Heart left ventricle (tissue), 16 donors: Measurements from ENCODE around the gene MMP7. TPM values are rescaled to one million over a fixed set of nuclear protein-coding genes. Genes with fewer than 3 reads are reported as not detected.

Source experiments
- ATAC-seq, 4 donors: fragments of 200-7000 bp; cut with Tn5 transposase; one replicate each; pipeline ENCODE4 v1.9.1; 2020 to 2022; ENCODE audit warnings: moderate library complexity in 4 of 4, mild to moderate bottlenecking in 3 of 4, moderate number of reproducible peaks in 1 of 4
- DNase-seq, 5 donors: peaks; one replicate each; pipeline ENCODE4 v3.0.0-alpha.2; 2020
- H3K27ac ChIP-seq, 12 donors: fragments of 200-600 bp; sonication (generic) in 4 of 12; one replicate each; pipeline versions ENCODE4 v1.5.0 to v1.8.0; 2016 to 2022; ENCODE audit warnings: mild to moderate bottlenecking in 2 of 12
- H3K27me3 ChIP-seq, 9 donors: fragments of 200-600 bp; sonication (generic) in 2 of 9; one replicate each; pipeline versions ENCODE4 v1.5.1 to v1.8.0; 2016 to 2022; ENCODE audit warnings: mild to moderate bottlenecking in 3 of 9
- H3K36me3 ChIP-seq, 9 donors: fragments of 200-600 bp; sonication (generic) in 2 of 9; one replicate each; pipeline versions ENCODE4 v1.5.0 to v1.8.0; 2018 to 2022; ENCODE audit warnings: mild to moderate bottlenecking in 2 of 9
- H3K4me1 ChIP-seq, 12 donors: fragments of 200-600 bp; sonication (generic) in 4 of 12; one replicate each; pipeline versions ENCODE4 v1.5.0 to v1.8.0; 2016 to 2022; ENCODE audit warnings: mild to moderate bottlenecking in 3 of 12
- H3K4me3 ChIP-seq, 12 donors: fragments of 200-600 bp; sonication (generic) in 4 of 12; one replicate each; pipeline versions ENCODE4 v1.5.0 to v1.8.0; 2017 to 2022; ENCODE audit warnings: mild to moderate bottlenecking in 9 of 12, moderate library complexity in 4 of 12
- H3K9me3 ChIP-seq, 12 donors: fragments of 200-600 bp; sonication (generic) in 4 of 12; one replicate each; pipeline versions ENCODE4 v1.5.0 to v1.8.0; 2016 to 2022; ENCODE audit warnings: mild to moderate bottlenecking in 1 of 12
- CTCF ChIP-seq, 12 donors: fragments of 200-600 bp; sonication (generic) in 4 of 12; IDR thresholded peaks; one replicate each; pipeline versions ENCODE4 v1.5.0 to v1.8.0; 2018 to 2022; ENCODE audit warnings: antibody characterized with exemption in 12 of 12, mild to moderate bottlenecking in 5 of 12
- POLR2A ChIP-seq, 2 donors: fragments of 450-650 bp; IDR thresholded peaks; one replicate each; pipeline ENCODE4 v1.6.1; 2017; ENCODE audit warnings: antibody characterized with exemption in 2 of 2, mild to moderate bottlenecking in 2 of 2, moderate library complexity in 2 of 2
- WGBS, 4 donors: extraction: QIAGEN DNeasy Blood & Tissue Kit in 2 of 4; methylation state at CpG; one replicate each; pipeline versions ENCODE4 v1.1.5 to v1.1.7; 2013 to 2018; 5-methylcytosine and 5-hydroxymethylcytosine counted together
- intact Hi-C, 10 donors: fragments of 100-400 bp; cut with DNase I; formaldehyde crosslinking; loops; one replicate each; pipeline versions ENCODE4 v1.11.1 to v1.14.2; 2022
- polyA plus RNA-seq, 2 donors: library from polyadenylated mRNA; stranded (reverse); fragments of 200-250 nt; gene quantifications; one replicate each; pipeline ENCODE4 v1.2.3, GENCODE V29; 2013
- total RNA-seq, 9 donors: library from RNA; depleted of rRNA in 2 of 9; stranded (reverse); fragments of >200 nt in 2 of 9; fragmentation: NEBNext Ultra II Directional in 3 of 9; extraction: Animal tissue kit (Norgen Biotek cat#: 25700) in 3 of 9; gene quantifications; one replicate each; pipeline versions ENCODE4 v1.1.0 to v1.2.4, GENCODE V29; 2016 to 2023
- donor health status: ischemic (EF 13 %, LVEDD 7.1; RV severe dilation, severe dysfunction).
- donor health status: healthy with polysubstance abuse.
- donor health status: DM: no; HTN: yes; CAD: no.
- donor health status: DM: no; HTN: no; CAD: no.
- donor health status: ischemic (EF 25% LVEDD 6.9; RV normal size, moderate dysfunction).
- donor health status: ischemic (EF 25% LVEDD 5.7; RV mildly dilated, moderate dysfunction).
- donor health status: healthy.
- donor health status: DM: yes; HTN: yes; CAD: no.
- donor health status: ischemic (EF 35%, LVEDD 5.7; RV mildly dilated, moderate dysfunction).
- donor health status: nonischemic (EF 11% LVEDD 7.7; RV severe dilation, severe dysfunction).
- donor health status: DM: yes; HTN: yes; CAD: no.
- donor health status: PGD.
- donor health status: ischemic (EF 29% LVEDD 5.4; RV normal size, mild dysfunction).
- donor health status: nonischemic (EF 23%, LVEDD 6.1; RV moderate dilation, normal function).

The MMP7 gene
- total and polyA plus RNA-seq, 11 donors, result 1.5 TPM; not detected in 10

GRCh38 chr11:102575012-102575411 is 44.5 kb upstream of the MMP7 start:
- WGBS, 4 donors, result 81 to 88% (median 84%) methylated on average over 2 of the region's 2 CpGs

GRCh38 chr11:102573851-102574250 is 43.3 kb upstream of the MMP7 start:
- TF ChIP-seq POLR2A (IDR thresholded peaks at IDR 0.05) (no peak), CTCF (IDR thresholded peaks at IDR 0.05) (no peak)
- Histone ChIP-seq H3K27me3 (no peaks in the 10 kb centered on the region), H3K36me3 (no peaks in the 10 kb centered on the region), H3K4me3 (no peak overlapping the region), H3K4me1 (peaks cover 0 to 13% (median 0%) of the 10 kb centered on the region in 12 donors), H3K9me3 (no peaks in the 10 kb centered on the region), H3K27ac (no peak overlapping the region)
- ATAC-seq (no peak), DNase-seq (no peak)
- intact Hi-C loops, result no loop called here
- 52 to 55% (median 52%) methylated on average over 2 of the region's 2 CpGs for WGBS, 4 donors

More at GRCh38 chr11:102575012-102575411, 44.5 kb upstream of the MMP7 start:
- Histone ChIP-seq H3K36me3 (no peaks in the 10 kb centered on the region), H3K27ac (no peak overlapping the region), H3K27me3 (no peaks in the 10 kb centered on the region), H3K9me3 (no peaks in the 10 kb centered on the region), H3K4me1 (peaks cover 0 to 13% (median 0%) of the 10 kb centered on the region in 12 donors), H3K4me3 (no peak overlapping the region)
- no peak for TF ChIP-seq POLR2A (IDR thresholded peaks at IDR 0.05)
- TF ChIP-seq CTCF (IDR thresholded peaks at IDR 0.05), result no peak
- ATAC-seq, result no peak
- intact Hi-C loops, result no loop called here
- DNase-seq, result no peak

GRCh38 chr11:102572554-102573220 is 42.1 kb upstream of the MMP7 start:
- Histone ChIP-seq H3K36me3 (no peaks in the 10 kb centered on the region), H3K27me3 (no peaks in the 10 kb centered on the region), H3K9me3 (no peaks in the 10 kb centered on the region), H3K4me3 (no peak overlapping the region), H3K4me1 (peaks cover 0 to 12% (median 0%) of the 10 kb centered on the region in 12 donors), H3K27ac (no peak overlapping the region)
- TF ChIP-seq POLR2A (IDR thresholded peaks at IDR 0.05), result no peak
- no peak for TF ChIP-seq CTCF (IDR thresholded peaks at IDR 0.05)
- DNase-seq (no peak), ATAC-seq (no peak)
- intact Hi-C loops, result no loop called here
- WGBS, 4 donors, result 89 to 92% (median 90%) methylated on average over 2 of the region's 2 CpGs

- TF ChIP-seq CTCF (IDR thresholded peaks at IDR 0.05) (no peak), POLR2A (IDR thresholded peaks at IDR 0.05) (no peak)
- no peaks in the 10 kb centered on the region for H3K4me1 ChIP-seq
- H3K27me3 ChIP-seq, result no peaks in the 10 kb centered on the region
- no peak overlapping the region for H3K4me3 ChIP-seq
- peaks cover 0 to 7% (median 0%) of the 10 kb centered on the region in 12 donors for H3K9me3 ChIP-seq
- DNase-seq, result no peak
- H3K36me3 ChIP-seq, result no peaks in the 10 kb centered on the region
- intact Hi-C loops, result no loop called here
- no peak overlapping the region for H3K27ac ChIP-seq
- 51 to 59% (median 55%) methylated on average over 2 to 3 of the region's 3 CpGs for WGBS, 4 donors
- ATAC-seq, result no peak
Measured at GRCh38 chr11:102568851-102569250, 38.3 kb upstream of the MMP7 start.
